Osteocyte (in vitro differentiated cells): ENCODE measurements around the gene TRMT10B. TPM values are rescaled to one million over a fixed set of nuclear protein-coding genes. Genes with fewer than 3 reads are reported as not detected.

Source experiments
- DNase-seq: peaks from one replicate; pipeline ENCODE4 v3.0.0; 2021; ENCODE audit warnings: mixed read lengths; ENCODE audit not compliant: unreplicated experiment; ENCODE audit errors: extremely low spot score
- H3K27ac Mint-ChIP-seq: one replicate; pipeline ENCODE4 v1.8.0; 2021; ENCODE audit warnings: mild to moderate bottlenecking, mixed read lengths; ENCODE audit not compliant: unreplicated experiment
- H3K27me3 Mint-ChIP-seq: one replicate; pipeline ENCODE4 v1.8.0; 2021; ENCODE audit warnings: mixed read lengths; ENCODE audit not compliant: unreplicated experiment
- H3K36me3 Mint-ChIP-seq: one replicate; pipeline ENCODE4 v1.8.0; 2021; ENCODE audit warnings: mixed read lengths; ENCODE audit not compliant: unreplicated experiment
- H3K4me1 Mint-ChIP-seq: one replicate; pipeline ENCODE4 v1.8.0; 2021; ENCODE audit warnings: mixed read lengths; ENCODE audit not compliant: unreplicated experiment
- H3K4me3 Mint-ChIP-seq: one replicate; pipeline ENCODE4 v1.8.0; 2021; ENCODE audit warnings: mild to moderate bottlenecking, moderate library complexity, mixed read lengths; ENCODE audit not compliant: unreplicated experiment
- H3K9me3 Mint-ChIP-seq: one replicate; pipeline ENCODE4 v1.8.0; 2021; ENCODE audit warnings: mixed read lengths; ENCODE audit not compliant: unreplicated experiment
- CTCF ChIP-seq: fragments of 200-600 bp; sonication (generic); IDR thresholded peaks from 2 replicates; pipeline ENCODE4 v1.5.0; 2021; ENCODE audit warnings: antibody characterized with exemption, mild to moderate bottlenecking, moderate library complexity
- total RNA-seq: library from RNA; stranded (reverse); gene quantifications from 2 replicates; pipeline ENCODE4 v1.2.1, GENCODE V29; 2021

Gene TRMT10B
- total RNA-seq, 1 donor from 2014 or later = 10.8 TPM

GRCh38 chr9:37787059-37787458, 33.5 kb downstream of the TRMT10B start:
- H3K27ac Mint-ChIP-seq = no peak overlapping the region
- TF ChIP-seq CTCF = no peak

GRCh38 chr9:37788332-37788731, 34.7 kb downstream of the TRMT10B start:
- H3K9me3 Mint-ChIP-seq = no peaks in the 10 kb centered on the region
- no peak overlapping the region for H3K27ac Mint-ChIP-seq
- no peak for DNase-seq

More at GRCh38 chr9:37787059-37787458, 33.5 kb downstream of the TRMT10B start:
- DNase-seq = no peak
- Mint-ChIP-seq H3K9me3 (no peaks in the 10 kb centered on the region), H3K36me3 (peaks cover 9% of the 10 kb centered on the region), H3K27me3 (no peaks in the 10 kb centered on the region), H3K4me3 (no peak overlapping the region), H3K4me1 (peaks cover 28% of the 10 kb centered on the region)

GRCh38 chr9:37790096-37790495, 36.5 kb downstream of the TRMT10B start:
- no peaks in the 10 kb centered on the region for H3K9me3 Mint-ChIP-seq
- H3K27me3 Mint-ChIP-seq = no peaks in the 10 kb centered on the region
- TF ChIP-seq CTCF = no peak
- H3K4me3 Mint-ChIP-seq = no peak overlapping the region
- DNase-seq = no peak
- H3K27ac Mint-ChIP-seq = no peak overlapping the region
- peaks cover 7% of the 10 kb centered on the region for H3K4me1 Mint-ChIP-seq
- H3K36me3 Mint-ChIP-seq = no peaks in the 10 kb centered on the region

More at GRCh38 chr9:37788332-37788731, 34.7 kb downstream of the TRMT10B start:
- H3K4me3 Mint-ChIP-seq = no peak overlapping the region
- no peaks in the 10 kb centered on the region for H3K27me3 Mint-ChIP-seq
- TF ChIP-seq CTCF = no peak
- no peaks in the 10 kb centered on the region for H3K36me3 Mint-ChIP-seq
- H3K4me1 Mint-ChIP-seq = peaks cover 23% of the 10 kb centered on the region

- no peaks in the 10 kb centered on the region for H3K27me3 Mint-ChIP-seq
- no peaks in the 10 kb centered on the region for H3K4me1 Mint-ChIP-seq
Measured at GRCh38 chr9:37792122-37792521, 38.5 kb downstream of the TRMT10B start.

GRCh38 chr9:37796232-37796631, 42.6 kb downstream of the TRMT10B start:
- H3K4me1 Mint-ChIP-seq = peaks cover 10% of the 10 kb centered on the region
- H3K27me3 Mint-ChIP-seq = no peaks in the 10 kb centered on the region
- TF ChIP-seq CTCF = no peak
- DNase-seq = no peak
- H3K27ac Mint-ChIP-seq = no peak overlapping the region
- H3K4me3 Mint-ChIP-seq = no peak overlapping the region
- H3K36me3 Mint-ChIP-seq = no peaks in the 10 kb centered on the region
- no peaks in the 10 kb centered on the region for H3K9me3 Mint-ChIP-seq

More at GRCh38 chr9:37792122-37792521, 38.5 kb downstream of the TRMT10B start:
- Mint-ChIP-seq H3K9me3 (no peaks in the 10 kb centered on the region), H3K36me3 (no peaks in the 10 kb centered on the region), H3K4me3 (no peak overlapping the region), H3K27ac (no peak overlapping the region)
- no peak for TF ChIP-seq CTCF
- DNase-seq = no peak
